Middle frontal gyrus (tissue), 1 donor: ENCODE results near the gene GZMH.
"Not testable (repeated sequence)": the region's sequence is repeated elsewhere in the genome, so short reads cannot be mapped to it uniquely, and the experiment has no call there.

Experiments
- DNase-seq: peaks from one replicate; pipeline ENCODE4 v3.0.0-alpha.2; 2015; ENCODE audit warnings: low spot score; ENCODE audit errors: extremely low spot score

GZMH gene

GRCh38 chr14:24595073-24595808, 14.2 kb downstream of the GZMH start:
- DNase-seq: no peak

DNA sequence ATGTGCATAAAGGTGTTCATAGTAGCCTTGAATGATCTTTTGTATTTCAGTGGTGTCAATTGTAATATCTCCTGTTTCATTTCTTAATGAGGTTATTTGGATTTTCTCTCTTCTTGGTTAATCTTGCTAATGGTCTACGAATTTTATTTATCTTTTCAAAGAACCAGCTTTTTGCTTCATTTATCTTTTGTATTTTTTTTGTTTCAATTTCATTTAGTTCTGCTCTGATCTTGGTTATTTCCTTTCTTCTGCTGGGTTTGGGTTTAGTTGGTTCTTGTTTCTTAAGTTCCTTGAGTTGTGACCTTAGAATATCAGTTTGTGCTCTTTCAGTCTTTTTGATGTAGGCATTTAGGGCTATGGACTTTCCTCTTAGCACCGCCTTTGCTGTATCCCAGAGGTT, 18.5 kb downstream of the GZMH start:
- not testable (repeated sequence) for DNase-seq

DNA sequence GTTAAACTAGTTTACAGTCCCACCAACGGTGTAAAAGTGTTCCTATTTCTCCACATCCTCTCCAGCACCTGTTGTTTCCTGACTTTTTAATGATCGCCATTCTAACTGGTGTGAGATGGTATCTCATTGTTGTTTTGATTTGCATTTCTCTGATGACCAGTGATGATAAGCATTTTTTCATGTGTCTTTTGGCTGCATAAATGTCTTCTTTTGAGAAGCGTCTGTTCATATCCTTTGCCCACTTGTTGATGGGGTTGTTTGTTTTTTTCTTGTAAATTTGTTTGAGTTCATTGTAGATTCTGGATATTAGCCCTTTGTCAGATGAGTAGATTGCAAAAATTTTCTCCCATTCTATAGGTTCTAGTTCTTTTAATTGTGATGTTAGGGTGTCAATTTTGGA, 25.1 kb downstream of the GZMH start:
- DNase-seq: not testable (repeated sequence)

DNA sequence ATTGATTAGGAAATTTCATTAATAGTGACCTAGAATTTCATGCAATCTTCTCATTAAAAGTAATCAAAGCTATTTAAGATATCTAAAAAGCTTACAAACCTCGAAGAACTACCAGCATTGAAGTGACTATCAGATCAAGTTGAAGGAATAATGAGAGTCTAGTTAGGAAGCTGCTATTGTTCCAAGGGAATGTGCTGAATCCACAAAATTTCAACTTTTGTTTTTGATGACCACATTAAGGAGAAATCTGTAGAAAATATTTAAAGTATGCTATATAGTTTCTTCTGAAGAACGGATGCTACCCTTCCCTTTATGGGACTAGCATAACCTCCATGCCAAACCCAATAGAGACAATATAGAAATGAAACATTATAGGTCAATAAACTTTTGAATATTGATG, 30.9 kb downstream of the GZMH start:
- no peak for DNase-seq

GRCh38 chr14:24576771-24577170, 32.7 kb downstream of the GZMH start:
- no peak for DNase-seq

GRCh38 chr14:24576182-24576581, 33.3 kb downstream of the GZMH start, which contains the start of gene CTSG:
TSS of gene CTSG (minus strand) at chr14:24576250. CDS start at chr14:24576223, 27 bp downstream.
- DNase-seq: no peak

DNA sequence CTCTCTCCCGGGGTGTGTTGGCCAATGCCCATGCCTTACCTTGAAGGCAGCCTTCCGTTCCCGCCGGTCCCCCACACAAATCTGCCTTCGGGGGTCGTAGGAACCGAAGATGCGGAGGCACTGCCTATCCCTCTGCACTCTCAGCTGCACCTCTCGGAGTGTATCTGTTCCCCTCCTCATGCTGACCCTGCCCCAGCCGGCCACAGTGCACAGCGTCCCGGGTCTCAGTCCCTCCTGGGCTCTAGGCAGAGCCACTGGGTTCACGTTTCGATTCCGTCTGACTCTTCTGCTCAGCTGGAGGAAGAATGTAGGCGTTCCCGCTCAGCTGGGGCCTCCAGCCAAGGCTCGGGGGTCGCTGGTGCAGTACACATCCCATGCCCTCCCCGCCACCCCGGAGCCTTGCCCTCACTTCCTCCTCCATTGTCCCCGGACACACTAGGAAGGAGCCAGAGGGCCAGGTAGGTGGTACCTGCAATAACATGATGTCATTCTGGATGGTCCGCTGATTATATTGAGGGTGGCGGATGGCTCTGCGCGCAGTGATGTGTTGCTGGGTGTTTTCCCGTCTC, 35.2 kb downstream of the GZMH start:
- no peak for DNase-seq

GRCh38 chr14:24566318-24566717, 43.2 kb downstream of the GZMH start:
- no peak for DNase-seq

DNA sequence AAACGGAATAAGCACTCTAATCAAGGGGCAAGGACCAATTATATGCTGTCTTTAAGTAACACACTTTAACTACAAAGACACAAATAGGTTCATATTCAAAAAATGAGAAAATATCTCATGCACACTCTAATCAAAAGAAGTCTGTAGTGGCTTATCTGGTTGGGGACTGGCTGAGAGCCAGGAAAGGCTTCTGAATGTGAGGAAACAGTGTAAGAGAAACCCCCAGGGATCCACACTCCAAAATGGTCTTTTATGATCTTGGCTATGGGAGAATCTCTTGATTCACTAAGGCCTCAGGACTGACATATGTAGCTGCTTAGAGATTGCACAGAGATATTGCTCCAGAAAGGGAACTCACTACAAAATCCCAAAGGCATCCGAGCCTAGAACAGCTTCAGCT, 43.7 kb downstream of the GZMH start:
- DNase-seq: no peak

- no peak for DNase-seq
Measured at GRCh38 chr14:24563505-24563904, 46.0 kb downstream of the GZMH start.

DNA sequence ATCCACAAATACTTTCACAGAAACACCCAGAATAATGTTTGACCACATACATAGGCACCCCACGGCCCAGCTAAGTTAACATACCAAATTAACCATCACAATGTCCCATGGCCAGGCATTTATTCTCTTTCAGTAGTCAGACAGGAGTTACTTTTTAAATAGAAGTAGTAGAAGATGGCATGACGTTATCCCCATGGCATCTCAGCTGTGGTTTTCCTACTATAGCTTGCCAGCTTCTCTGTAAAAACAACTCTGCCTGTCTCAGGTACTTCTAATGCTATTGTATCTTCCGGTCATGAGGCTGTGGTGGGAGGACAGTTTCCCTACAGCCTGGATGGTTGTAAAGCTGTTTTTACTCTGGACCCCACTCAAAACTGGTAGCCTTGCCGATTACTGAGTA, 52.7 kb downstream of the GZMH start:
- no peak for DNase-seq
